GM21390 (cell line): ENCODE measurements around the gene TRPM3.

ENCODE experiments used
- ATAC-seq: cut with Tn5 transposase; IDR thresholded peaks from one replicate; pipeline ENCODE4 v1.9.1; 2021; ENCODE audit not compliant: unreplicated experiment

The TRPM3 gene

DNA sequence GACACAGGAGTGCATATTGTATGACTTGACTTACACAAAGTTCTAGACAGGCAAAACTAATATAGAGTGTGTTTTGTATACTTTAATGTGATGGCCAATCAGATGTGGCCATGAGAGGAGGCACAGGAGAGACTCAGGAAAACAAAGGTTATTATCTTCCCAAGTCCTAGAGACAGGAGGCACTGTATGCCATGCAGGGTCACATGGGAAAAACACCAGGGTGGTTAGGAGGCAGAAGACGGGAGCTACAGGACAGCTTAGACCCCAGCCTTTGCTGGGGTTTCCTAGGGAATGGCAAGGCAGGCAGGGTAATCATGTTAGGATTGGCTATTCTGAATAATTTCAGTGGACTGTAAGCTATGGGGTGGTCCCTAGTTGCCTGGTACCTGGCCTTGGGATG lies 16.2 kb downstream of the TRPM3 start:
- ATAC-seq, result no peak

DNA sequence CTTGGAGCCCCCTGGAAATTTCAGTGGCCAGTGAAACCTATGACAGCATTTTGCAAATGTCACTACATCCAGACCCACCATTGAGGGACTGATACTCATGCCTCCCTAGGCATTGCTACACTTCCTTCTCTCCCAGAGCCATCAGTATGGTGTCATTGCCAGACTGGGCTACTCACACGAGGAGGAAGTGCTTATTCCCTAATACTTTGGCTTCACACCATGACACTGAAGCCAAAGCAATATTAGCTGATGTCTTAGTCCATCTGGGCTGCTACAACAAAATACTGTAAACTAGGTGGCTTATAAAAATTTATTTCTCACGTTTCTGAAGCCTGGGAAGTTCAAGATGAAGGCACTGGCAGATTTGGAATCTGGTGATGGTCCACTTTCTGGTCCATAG lies 22.6 kb downstream of the TRPM3 start:
- ATAC-seq, result no peak

DNA sequence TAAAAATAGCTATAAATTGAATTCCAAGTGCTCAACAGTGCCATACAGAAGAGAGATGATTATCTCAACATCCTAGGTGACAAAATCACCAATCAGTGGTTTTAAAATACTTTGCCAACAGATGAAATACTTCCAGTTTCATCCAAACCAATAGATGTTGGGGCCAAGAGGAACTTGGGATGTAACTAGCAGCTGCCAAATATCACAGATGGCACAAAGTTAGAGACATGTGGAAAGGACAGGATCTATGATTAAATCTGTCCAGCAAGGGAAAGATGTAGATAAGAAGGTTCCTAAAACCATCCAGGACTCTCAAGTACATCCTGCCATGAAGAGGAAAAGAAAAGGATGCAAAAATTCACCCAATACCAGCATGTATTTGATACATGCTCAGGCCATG lies 23.8 kb downstream of the TRPM3 start:
- ATAC-seq, result no peak

DNA sequence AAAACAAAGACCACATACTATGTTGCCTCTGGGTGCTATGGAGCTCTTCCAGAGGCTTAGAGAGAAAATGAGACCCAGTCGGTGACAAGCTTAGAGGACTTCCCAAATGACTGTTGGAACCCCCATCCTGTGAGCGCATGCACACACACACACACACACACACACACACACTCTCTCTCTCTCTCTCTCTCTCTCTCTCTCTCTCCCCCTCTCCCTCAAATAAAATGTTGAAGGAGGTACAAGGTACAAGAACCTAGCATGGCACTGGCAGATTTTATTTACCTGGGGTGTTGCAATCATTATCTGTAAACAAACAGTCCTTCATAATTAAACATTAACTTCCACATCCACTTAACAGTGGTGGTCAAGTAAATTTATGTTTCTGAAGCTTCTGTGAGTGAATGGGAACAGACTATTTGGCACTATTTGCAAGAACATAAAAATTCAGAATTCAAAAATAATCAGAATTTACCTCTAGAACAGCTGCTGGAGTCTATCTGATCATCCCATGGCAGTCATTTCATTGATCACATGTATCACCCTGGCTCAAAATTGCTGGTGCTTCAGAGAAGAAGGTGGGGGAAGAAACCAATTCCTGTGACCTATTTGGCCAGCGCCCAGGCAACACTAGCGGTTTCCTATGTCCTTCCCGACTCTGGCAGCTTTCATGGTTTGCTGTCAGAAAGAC lies 24.9 kb downstream of the TRPM3 start:
- ATAC-seq, result no peak

DNA sequence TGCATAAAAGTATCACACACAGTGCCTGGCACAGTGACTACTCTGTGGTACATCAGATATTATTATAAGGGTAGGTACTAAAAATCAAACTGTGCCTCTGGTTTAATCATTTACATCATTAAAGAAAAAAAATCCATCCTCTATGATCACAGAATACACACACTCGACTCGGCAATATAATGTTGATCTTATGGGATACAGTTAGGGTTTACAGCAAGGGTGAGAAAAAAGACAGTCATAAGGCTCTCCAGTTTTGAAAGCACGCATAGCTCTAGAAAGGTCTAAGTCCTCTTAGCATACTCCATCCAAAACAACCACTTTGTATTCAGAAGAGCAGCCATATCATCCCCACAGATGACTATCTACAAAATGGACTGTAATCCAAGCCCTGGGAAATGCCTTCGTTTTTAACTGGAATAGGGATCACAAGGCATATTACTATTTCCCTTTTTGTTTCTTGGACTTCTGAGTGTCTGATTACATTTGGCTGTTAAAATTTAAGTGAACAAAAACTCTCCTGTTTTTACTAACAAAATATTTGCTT lies 26.6 kb downstream of the TRPM3 start:
- ATAC-seq, result no peak

DNA sequence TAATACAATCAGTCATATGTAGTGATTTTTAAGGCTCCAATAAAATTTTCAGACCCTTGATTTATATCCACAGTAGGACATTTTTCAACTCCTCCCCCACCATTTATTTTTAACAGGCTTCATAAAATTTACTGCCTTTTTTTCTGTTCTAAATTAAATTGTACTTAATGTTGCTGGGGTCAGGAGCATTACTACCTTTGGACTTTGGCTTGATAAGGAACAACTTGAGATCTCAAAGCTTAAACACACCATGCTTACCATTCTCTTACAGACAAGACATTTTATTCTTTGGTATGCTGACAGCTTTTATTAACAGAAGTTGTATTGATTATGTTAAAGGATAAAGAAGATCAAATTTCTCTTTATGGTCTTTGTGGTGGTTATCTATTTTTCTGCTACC lies 30.5 kb downstream of the TRPM3 start:
- ATAC-seq, result no peak

DNA sequence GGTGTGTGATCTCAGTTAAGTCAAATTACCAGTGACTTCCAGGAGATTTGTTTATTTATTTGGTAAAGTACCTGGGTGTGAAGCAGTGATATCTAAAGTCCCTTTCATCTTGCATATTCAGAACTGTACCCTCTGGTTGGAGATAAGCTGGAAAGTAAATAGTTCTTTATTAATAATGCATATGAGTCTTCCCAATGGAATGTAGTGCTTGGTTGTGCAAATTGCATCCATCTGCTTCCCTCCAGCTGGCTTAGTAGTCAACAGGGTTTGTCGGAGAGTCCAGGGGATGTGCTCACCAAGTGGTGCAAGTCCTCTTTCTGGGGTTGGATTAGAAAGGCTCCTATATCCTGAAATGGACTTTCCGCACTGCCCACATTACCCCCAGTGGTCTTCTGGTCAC lies 42.0 kb downstream of the TRPM3 start:
- ATAC-seq, result no peak

DNA sequence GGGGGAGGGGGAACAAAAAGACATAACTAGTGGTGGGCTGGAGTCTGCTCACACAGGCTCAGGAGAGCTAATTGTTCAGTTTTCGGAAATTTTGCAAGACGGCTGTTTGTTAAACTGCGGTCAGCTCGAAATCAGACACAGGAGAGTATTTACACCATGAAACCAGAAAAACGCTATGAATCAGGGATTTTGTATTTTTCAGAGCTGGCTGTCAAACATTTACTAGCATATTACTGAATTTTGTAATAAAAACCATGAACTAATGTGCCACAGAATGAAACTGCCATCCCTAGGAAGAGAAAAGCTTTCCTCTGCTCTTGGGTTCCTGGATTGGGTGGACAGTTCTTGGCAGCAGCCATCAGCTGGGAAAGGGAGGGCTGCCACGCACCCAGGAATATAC lies 45.3 kb downstream of the TRPM3 start:
- ATAC-seq, result no peak

DNA sequence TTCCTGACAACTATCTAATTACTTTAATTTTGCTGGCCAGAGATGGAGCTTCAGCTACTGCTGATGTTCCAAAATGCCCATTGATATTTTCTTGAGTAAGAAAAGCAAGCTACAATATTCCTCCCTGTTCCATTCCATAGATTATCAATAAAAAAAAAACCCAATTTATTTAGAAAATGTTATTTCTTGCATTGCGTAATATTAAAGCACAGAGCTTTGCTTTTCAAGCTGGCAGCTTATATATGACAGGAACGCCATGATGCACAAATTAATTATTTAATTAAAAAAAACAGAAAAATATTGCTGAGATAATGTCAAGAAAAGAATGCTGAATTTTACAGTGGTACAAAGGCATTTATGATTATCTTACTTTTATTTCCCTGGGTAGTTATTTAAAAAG lies 47.9 kb downstream of the TRPM3 start:
- no peak for ATAC-seq

DNA sequence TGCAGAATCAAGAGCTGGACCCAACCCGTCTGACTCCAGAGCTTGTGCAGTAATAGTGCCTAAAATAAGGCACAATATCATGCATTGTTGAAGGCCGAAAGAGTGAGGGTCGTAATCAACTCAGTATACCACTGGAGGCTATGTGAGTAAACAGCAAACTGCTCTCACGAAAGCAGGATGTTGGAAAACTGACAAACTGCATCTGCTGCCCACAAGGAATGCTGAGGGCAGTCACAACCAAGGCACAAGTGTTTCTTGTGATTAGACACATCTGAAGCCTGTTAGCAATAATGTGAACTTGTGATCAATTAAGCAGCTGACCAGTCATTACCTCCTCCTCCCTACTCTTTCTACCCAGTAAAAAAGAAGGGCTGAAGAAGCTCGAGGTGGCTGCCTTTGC lies 48.8 kb downstream of the TRPM3 start:
- no peak for ATAC-seq

DNA sequence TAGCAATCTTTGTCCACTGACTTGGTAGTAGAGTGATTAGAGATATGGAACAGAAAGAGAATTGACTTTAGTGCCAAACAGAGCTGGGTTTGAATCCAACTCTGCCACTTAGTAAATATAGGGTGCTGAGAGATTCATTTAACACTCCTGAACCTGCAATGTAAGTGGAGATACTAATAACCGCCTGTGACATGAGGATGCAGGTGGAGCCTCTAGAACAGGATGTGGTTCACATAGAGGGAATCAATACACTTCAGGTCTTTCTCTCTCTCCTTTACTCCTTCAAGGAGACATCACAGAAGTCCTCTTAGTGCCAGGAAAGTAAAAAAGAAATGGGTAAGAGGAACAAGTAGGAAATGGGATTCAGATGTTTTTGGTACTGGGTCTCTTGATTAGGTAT lies 49.8 kb downstream of the TRPM3 start:
- ATAC-seq, result no peak

DNA sequence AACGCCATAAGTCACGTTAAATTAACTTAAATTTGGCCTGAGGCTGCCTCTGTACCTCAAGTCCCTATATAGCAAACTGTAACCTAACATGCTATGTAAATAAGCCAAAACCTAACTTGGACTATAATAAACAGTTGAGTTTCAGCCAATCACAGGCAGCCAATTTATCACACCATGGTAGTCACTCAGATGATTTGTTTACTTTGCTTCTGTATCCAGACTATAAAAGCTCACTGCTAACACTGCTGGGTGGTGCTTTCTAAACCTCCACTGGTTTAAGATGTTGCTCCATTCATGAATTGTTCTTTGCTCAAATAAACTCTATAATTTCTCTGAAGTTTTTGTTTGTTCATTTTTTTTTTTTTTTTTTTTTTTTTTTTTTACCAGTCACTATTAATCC lies 62.8 kb downstream of the TRPM3 start:
- no peak for ATAC-seq

DNA sequence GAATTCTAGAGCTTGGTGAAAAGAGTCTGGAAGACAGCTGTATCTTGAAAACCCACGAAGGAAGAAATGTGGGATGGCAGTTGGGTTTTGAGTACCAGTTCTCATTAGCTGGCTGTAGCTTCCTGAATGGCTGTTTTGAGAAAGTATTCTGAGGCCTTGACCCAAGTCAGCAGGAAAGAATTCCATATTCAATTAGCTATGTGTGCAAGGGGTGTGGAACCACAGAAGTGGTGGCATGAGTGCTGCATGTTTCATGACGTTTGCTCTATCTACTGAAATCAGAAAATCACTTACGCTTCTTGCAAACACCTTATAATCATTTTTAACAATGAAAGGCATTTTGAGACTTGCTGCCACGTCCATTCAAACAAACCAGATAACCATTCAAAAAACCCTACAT lies 69.1 kb downstream of the TRPM3 start:
- ATAC-seq, result no peak

DNA sequence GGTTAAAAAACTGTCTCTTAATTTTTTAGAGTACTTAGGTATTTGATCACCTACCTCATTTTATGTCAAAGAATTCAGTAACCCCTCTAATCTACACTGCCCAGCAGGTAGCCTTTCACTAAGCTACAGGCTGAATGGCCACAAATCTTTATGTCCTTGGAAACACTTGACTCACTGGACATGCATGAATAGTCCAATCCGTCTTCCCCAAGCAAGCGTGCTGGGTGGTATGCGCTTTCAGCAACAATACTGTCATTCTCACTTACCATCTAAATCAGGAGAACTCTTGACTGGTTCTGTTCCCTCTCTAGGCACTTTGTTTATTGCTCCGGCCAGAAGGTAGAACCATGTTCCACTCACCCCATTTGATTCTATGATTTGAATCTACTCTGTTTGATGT lies 73.1 kb downstream of the TRPM3 start:
- no peak for ATAC-seq

DNA sequence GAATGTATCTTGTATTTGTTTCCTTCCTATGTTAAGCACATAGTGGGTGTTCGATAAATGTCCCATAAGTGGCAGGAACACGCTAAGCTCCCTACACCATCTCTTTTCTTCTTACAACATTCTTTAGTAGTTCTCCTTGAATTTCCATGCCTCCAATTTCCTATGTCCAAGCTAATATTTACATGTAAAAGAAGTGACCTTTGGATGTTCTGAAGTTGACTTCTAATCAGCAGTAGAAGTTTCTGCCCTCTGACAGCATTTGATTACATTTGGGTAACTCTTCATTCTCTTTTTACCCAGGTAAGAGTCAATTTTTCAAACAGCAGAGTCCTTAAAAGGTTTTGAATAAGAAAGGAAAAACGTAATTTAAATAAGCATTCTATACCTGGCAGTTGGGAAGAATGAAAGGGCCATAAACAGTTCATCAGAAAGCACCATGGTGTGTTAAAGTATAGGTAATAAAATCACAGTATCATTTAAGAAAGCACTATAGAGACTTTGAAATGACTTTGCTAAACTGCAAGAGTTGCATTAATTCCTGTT lies 78.9 kb downstream of the TRPM3 start:
- no peak for ATAC-seq

DNA sequence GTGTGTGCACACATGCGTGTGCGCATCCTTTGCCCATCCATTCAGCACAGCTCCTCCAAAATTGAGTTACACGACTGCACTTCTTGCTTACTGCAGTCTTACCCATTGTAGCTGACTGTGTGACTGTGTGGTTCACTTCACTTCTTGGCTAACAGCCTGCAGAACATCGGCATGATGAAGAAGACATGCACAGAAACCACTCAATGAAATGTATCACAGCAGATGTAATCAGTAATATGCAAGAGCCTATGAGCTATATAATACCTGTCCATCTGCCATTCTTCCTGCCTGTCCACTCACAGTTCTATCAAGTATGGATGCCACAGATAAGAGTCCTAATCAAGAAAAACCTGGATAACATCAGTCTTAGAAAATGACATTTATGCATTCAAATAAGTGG lies 83.9 kb downstream of the TRPM3 start:
- no peak for ATAC-seq

DNA sequence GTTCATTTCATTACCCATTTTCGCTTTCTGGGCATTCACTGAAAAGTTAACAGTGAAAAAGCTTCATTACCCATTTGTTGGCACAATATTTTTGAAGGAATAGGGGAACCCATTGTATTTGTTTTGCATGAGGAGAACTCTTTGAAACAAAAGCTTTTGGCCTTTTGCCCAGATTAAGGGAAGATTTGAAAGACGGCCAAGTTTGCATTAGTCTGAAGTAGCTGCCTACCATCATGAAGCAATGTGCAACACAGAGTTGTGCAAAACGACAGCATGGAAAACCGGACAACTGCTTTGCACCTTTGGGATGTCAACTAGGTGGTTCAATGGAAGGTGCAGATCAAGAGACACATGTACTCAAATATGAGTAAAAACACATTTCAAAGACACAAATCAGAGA lies 84.9 kb downstream of the TRPM3 start:
- ATAC-seq, result no peak

DNA sequence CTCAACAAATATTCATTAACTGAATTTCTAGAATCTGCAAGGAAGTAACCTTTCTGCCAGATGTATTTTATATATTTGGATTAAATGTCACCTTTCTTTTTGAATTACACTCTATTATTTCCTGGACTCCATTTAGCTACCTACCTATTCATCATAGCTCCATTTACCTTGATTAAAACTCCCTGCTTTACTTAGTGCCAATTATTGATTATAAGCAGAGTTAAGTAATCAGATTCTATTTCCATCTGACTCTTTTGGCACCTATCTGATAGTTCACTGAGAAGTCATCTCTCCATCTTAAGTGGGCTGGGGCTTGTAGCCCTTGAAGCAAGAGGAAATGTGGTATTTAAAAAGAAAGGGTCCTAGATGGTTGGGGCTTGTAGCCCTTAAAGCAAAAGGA lies 88.6 kb downstream of the TRPM3 start:
- no peak for ATAC-seq

DNA sequence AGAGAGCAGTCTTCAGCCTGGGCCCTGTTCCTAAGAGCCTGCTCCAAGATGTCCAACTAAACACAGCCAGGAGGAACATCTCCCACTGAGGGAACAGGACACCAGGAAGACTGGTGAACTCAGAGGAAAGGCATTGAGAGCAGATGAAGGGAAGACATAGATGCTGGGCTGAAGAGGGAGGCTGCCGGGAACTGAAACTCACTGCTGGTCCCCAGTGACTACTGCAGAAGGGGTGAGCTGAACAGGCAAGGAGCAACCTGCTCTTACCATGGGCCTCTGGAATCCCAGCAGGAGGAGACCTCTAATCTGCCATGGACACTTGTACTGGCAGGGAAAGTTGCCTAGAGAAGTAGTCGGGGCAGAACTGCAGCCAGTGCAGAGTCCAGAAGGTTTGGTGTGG lies 95.7 kb downstream of the TRPM3 start:
- no peak for ATAC-seq

DNA sequence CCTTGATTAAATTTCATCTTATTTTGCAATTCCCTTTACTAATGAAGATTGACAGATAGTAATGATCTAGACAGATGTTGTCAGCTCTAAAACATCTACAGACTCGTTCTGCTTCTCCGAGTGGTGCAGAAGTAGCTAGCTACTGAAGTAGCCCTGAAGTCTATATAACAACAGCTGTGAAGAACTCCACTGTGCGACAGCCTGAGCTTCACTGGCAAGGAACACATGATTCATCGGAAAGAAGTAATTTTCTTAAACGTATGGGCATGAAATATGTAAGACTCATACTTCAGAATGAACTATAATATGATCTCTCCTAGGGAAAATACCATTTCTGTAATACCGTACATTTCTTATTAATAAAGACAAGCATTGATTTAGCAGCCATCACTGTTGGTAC lies 96.2 kb downstream of the TRPM3 start:
- ATAC-seq, result no peak

DNA sequence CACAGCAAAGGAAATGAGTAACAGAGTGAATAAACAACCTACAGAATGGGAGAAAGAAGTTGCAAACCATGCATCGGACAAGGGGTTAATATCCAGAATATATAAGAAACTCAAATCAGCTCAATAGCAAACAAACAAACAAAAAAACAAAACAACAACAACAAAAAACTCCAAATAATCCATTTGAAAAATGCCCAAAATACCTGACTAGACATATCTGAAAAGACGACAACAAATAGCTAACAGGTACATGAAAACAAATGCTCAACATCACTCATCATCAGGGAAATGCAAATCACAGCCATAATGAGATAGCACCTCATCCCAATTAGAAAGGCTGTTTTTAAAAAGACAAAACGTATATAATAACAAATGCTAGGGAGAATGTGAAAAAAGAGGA lies 111.2 kb downstream of the TRPM3 start:
- no peak for ATAC-seq

DNA sequence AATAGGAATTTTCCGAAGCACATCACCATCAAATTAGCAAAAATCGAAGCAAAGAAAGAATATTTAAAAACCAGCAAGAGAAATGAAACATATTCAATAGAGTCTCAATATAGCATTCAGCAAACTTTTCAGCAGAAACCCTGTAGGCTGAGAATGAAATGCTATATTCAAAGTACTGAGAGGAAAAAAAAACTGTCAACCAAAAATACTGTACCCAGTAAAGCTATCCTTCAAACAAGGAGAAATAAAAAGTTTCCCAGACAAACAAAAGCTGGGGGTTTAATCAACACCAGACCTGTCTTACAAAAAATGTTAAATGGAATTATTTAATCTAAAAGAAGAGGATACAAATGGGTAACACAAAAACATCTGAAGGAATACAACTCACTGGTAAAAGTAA lies 116.0 kb downstream of the TRPM3 start:
- no peak for ATAC-seq

DNA sequence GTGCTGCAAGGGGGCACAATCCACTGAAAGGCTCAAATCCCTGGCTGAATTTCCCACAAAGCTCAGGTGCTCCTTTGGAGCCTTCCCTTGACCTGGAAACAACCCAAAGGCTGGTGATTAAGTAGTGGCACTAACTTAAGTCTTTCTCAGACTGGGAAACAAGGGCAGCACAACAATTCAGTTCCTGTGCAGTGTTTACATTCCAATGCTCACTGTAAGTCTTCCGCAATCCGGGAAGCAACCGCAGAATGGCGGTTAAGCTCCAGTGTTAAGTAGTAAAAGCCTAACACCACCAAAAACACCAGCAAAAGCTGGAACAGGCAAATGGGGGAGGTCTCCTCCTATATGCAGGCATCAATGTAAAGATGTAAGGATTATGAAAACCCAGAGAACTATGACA lies 117.2 kb downstream of the TRPM3 start:
- no peak for ATAC-seq
